IPS-15b (cell line): ENCODE measurements around the gene NR2F1.
A peak's percentile ranks its signal among the peaks of the same experiment; 100 is the strongest.

Experiments
- H3K27me3 ChIP-seq: one replicate; pipeline ENCODE4 v1.6.1; 2013; ENCODE audit warnings: low read length; ENCODE audit not compliant: control insufficient read depth, insufficient read depth
- H3K36me3 ChIP-seq: one replicate; pipeline ENCODE4 v1.6.1; 2013; ENCODE audit warnings: low read length; ENCODE audit not compliant: control insufficient read depth, insufficient read depth
- H3K4me1 ChIP-seq: one replicate; pipeline ENCODE4 v1.6.1; 2013; ENCODE audit warnings: mild to moderate bottlenecking, low read length; ENCODE audit not compliant: control insufficient read depth, insufficient read depth
- H3K4me3 ChIP-seq: one replicate; pipeline ENCODE4 v1.5.1; 2013; ENCODE audit warnings: low read depth, low read length
- H3K9ac ChIP-seq: one replicate; pipeline ENCODE4 v1.6.1; 2013; ENCODE audit warnings: low read depth, mild to moderate bottlenecking, low read length
- H3K9me3 ChIP-seq: one replicate; pipeline ENCODE4 v1.6.1; 2013; ENCODE audit warnings: mild to moderate bottlenecking, low read length; ENCODE audit not compliant: control insufficient read depth, insufficient read depth

Gene NR2F1

DNA sequence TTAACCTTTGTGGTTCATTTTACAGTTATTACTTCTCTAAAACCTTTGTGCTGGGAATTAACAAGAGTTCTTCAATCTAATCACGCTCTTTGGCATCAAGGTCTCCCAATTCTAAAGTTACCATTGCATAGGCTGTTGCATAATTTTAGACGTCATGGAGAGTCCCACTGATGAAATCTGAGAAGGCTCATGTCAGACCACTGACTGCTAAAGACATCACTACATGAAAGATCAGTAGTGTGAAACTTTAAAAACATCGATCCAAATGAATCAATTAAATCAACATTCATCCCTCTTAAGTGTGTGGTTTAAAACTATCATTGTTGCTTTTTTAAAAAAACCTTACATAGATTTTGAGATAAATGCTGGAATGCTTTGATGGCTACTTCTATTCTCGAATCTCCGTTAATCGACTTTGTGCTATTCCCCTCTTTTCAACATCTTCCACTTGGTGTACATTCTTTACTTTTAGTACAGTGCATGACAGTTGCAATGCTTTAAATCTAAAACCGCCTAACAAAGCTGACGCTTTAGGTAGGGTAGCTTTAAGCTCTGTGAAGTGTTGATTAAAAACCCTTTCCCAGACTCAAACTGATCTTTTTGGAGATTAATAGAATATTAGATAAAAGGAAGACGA is 33.6 kb downstream of the NR2F1 start:
- no peak overlapping the region for H3K4me3 ChIP-seq
- H3K36me3 ChIP-seq = no peaks in the 10 kb centered on the region
- peaks cover 88% of the 10 kb centered on the region for H3K27me3 ChIP-seq
- H3K9me3 ChIP-seq = no peaks in the 10 kb centered on the region
- H3K4me1 ChIP-seq = peaks cover 10% of the 10 kb centered on the region
- no peak overlapping the region for H3K9ac ChIP-seq

DNA sequence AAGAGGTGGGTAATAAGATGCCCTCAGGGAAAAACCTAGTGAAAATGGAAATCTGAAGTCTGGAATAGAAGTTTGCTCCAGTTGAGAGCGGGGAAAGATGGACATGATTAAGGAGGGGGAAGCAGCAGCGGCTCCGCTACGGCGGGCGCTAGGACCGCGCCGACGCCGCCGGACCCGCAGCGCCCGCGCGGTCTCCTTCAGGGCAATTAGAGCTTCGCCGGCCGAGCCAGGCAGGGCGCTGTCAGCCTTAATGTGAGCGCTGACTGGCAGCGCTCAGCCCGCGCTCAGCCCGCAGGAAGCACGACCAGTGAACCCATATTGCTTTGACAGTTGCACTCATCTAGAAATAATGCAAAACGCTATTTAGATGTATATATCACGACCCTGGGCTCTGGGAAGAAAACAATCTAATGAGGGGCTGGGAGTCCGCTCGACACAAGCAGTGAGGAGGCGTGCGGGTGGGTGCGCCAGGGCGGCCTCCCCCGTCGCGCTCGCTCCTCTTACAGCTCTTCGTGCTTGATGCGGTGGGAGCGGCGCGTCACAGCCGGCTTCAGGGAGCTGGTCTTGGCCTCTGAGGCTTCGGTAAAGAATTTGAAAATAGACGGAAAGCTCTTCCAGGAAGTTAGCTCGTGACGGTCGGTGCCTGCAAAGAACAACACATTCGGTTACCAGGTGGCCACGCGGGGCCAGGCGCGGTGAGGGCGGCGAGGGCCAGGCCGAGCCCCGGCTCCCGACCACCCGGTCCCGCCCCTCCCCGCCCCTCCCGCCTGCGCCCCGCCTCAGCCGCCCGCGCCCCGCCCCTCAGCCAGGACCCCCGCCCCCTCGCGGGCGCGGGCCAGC is 37.7 kb downstream of the NR2F1 start:
- H3K9me3 ChIP-seq = no peaks in the 10 kb centered on the region
- H3K4me3 ChIP-seq = peak overlapping the region; percentile 71
- H3K36me3 ChIP-seq = no peaks in the 10 kb centered on the region
- peaks cover 79% of the 10 kb centered on the region for H3K27me3 ChIP-seq
- H3K4me1 ChIP-seq = peaks cover 6% of the 10 kb centered on the region
- H3K9ac ChIP-seq = no peak overlapping the region

DNA sequence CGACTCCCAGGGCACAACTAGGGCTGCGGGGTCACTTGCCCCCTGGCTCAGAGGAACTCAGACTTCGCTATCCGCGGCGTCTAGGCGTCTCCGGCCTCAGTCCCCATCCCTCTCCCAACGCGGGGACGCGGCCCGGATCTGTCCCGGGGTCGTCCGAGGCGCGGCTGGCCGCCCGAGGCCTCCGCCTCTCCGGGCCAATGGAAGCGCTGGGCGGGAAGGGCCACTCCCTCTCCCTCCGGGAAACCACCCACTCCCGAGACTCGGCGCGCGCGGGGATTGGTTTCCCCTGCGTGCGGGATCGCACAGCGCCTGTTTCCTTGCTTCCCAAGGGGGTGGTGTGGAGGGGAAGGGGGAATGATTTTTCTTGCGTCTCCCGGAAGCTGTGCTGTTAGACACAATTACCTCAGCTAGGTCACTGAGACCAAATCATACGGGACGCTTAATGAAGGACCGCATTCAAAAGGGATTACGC is 38.3 kb downstream of the NR2F1 start:
- H3K4me1 ChIP-seq = peaks cover 6% of the 10 kb centered on the region
- H3K4me3 ChIP-seq = peak overlapping the region; percentile 71
- H3K9me3 ChIP-seq = no peaks in the 10 kb centered on the region
- peaks cover 73% of the 10 kb centered on the region for H3K27me3 ChIP-seq
- H3K9ac ChIP-seq = no peak overlapping the region
- H3K36me3 ChIP-seq = no peaks in the 10 kb centered on the region

DNA sequence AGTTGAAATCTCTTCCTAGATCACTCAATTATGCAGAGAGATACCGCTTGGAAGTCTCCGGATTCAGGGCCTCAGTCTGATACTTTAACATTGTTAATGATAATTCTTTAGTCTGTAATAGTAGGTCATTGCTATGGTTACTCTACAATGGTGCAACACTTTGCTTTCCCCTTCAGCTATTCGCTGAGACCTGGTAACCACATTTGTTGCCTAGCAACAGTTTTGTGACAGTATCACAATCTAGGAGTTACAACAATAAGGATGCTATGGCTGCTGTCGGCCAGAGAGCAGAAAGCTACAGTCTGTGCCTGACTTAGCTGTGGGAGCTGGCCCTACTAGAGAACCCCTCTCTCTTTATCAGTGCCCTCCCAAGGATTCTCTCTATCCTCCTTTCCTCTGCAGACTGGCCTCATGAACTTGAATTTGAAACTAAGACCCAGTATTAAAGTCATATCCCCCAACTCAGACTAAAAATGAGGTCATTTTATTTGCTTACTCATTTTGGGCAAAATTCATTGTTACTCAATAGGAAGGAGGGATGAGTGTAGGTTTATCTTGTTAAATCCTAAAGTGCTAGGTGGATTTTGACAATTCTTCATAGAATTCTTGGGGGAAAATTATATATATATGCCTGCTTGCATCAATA is 39.3 kb downstream of the NR2F1 start:
- peaks cover 6% of the 10 kb centered on the region for H3K4me1 ChIP-seq
- H3K9ac ChIP-seq = no peak overlapping the region
- H3K27me3 ChIP-seq = peaks cover 63% of the 10 kb centered on the region
- no peak overlapping the region for H3K4me3 ChIP-seq
- H3K36me3 ChIP-seq = no peaks in the 10 kb centered on the region
- H3K9me3 ChIP-seq = no peaks in the 10 kb centered on the region

DNA sequence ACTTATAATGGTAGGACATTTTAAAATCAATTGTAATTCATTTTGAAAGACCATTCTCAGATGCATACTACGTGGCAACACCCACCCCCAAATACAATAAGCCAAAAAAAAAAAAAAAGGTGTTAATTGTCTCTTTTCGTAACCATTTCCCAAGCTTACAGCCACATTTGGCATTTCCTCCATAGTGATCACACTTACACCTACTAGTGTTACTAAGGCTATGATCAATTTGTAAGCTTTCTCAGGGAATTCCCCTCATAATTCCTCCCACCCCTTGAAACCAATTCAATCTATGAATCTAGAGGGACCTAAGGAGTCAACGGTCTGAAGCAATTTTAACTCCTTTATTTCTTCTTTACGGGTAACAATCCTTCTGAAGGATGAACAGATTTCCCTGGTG is 40.1 kb downstream of the NR2F1 start:
- peaks cover 55% of the 10 kb centered on the region for H3K27me3 ChIP-seq
- no peaks in the 10 kb centered on the region for H3K9me3 ChIP-seq
- H3K4me1 ChIP-seq = peaks cover 2% of the 10 kb centered on the region
- no peak overlapping the region for H3K4me3 ChIP-seq
- H3K9ac ChIP-seq = no peak overlapping the region
- no peaks in the 10 kb centered on the region for H3K36me3 ChIP-seq

DNA sequence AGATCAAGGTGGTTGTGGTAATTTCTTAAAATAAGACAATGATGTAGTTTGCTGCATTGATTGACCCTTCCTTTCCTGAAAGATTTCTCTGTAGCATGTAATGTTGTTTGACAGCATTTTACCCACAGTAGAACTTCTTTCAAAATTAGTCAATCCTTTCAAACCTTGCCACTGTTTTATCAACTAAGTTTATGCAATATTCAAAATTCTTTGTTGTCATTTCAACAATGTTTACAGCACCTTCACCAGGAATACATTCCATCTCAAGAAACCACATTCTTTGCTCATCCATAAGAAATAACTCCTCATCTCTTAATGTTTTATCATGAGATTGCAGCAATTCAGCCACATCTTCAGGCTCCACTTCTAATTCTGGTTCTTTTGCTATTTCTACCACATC is 43.8 kb downstream of the NR2F1 start:
- no peaks in the 10 kb centered on the region for H3K9me3 ChIP-seq
- H3K27me3 ChIP-seq = peaks cover 29% of the 10 kb centered on the region
- no peak overlapping the region for H3K9ac ChIP-seq
- H3K4me1 ChIP-seq = no peaks in the 10 kb centered on the region
- H3K4me3 ChIP-seq = no peak overlapping the region
- H3K36me3 ChIP-seq = no peaks in the 10 kb centered on the region

DNA sequence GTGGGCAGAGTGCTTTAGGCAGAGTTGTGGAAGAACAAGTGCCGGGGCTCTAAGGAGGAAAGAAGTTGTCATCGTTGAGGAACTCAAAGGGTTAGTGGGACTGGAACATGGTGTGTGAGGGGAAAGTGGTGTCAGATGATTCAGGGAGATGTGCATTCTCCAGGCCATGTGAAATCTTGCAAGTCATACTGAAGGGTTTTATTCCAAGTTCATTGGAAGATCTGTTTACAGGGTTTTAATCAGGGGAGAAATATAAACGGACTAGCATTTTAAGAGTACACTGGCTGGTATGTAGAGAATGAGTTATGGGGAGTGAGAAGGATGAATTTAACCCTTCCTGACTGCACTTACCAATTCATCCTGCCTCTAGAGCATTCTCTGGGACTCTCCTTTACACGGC is 49.3 kb downstream of the NR2F1 start:
- Histone ChIP-seq H3K4me1 (no peaks in the 10 kb centered on the region), H3K4me3 (no peak overlapping the region), H3K9ac (no peak overlapping the region)

DNA sequence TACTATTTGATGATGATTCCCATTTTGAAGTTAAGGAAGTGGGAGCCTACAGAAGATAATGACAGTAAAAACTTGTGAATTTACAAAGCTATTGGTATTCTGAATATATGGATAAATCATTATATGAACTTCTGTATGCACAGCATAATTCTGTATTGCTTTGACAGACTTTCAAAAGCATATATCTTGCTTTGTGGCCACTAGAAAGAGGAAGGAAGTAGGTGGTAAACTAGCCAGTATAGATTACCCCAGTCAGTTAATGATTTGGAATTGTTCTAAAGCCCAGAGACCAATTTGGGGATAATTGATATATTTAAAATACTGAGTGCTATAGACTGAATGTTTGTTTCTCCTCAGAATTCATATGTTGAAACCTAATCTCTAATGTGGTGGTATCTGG is 53.0 kb downstream of the NR2F1 start:
- Histone ChIP-seq H3K4me1 (no peaks in the 10 kb centered on the region), H3K36me3 (no peaks in the 10 kb centered on the region), H3K4me3 (no peak overlapping the region), H3K9me3 (no peaks in the 10 kb centered on the region), H3K27me3 (no peaks in the 10 kb centered on the region), H3K9ac (no peak overlapping the region)

More for the DNA sequence above, 49.3 kb downstream of the NR2F1 start:
- H3K36me3 ChIP-seq = no peaks in the 10 kb centered on the region
- H3K9me3 ChIP-seq = no peaks in the 10 kb centered on the region
- no peaks in the 10 kb centered on the region for H3K27me3 ChIP-seq

DNA sequence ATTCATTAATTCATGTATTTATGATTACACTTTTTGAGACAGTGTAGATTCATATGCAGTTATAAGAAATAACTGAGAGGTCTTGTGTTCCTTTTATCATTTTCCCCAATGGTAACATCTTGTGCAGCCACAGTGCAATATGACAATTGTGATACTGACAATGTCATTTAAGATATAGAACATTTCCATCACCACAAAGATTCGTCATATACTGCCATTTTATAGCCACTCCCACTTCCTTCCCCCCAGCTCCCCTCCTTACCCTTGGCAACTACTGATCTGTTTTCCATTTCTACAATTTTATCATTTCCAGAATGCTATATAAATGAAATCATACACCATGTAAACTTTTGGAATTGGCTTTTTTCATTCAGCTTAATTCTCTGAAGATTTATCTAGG is 53.8 kb downstream of the NR2F1 start:
- Histone ChIP-seq H3K4me1 (no peaks in the 10 kb centered on the region), H3K9ac (no peak overlapping the region), H3K36me3 (no peaks in the 10 kb centered on the region), H3K9me3 (no peaks in the 10 kb centered on the region), H3K27me3 (no peaks in the 10 kb centered on the region), H3K4me3 (no peak overlapping the region)

DNA sequence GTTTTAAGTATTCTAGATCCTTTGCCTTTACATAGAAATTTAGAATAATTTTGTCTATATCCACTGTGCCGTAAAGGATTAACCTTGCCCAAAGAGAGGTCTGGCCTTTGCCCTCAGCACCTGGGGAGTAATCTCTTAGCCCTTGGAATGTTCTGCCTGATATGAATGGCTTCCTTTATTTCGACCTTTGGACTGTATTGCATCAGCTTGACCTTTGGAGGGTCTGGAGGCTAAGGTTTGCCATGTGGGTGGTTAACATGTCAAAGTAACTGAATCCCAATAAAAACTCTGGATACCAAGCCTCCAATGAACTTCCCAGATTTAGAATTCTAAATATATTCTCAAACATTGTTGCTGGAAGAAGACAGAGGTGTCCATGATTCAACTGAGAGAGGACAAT is 54.7 kb downstream of the NR2F1 start:
- Histone ChIP-seq H3K27me3 (no peaks in the 10 kb centered on the region), H3K36me3 (no peaks in the 10 kb centered on the region), H3K4me3 (no peak overlapping the region), H3K9me3 (no peaks in the 10 kb centered on the region), H3K4me1 (no peaks in the 10 kb centered on the region), H3K9ac (no peak overlapping the region)

DNA sequence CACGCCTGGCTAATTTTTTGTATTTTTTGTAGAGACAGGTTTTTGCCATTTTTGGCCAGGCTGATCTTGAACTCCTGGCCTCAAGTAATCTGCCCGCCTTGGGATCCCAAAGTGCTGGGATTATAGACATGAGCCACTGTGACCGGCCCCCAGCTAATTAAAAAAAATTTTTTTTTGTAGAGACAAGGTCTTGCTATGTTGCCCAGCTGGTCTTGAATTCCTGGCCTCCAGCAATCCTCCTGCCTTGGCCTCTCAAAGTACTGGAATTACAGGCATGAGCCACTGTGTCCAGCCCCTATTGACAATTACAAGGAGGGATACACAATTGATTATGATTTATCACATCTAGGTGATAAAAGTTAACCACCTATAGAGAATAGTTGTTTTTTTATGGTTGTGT is 59.5 kb downstream of the NR2F1 start:
- no peaks in the 10 kb centered on the region for H3K4me1 ChIP-seq

More for the DNA sequence above, 59.5 kb downstream of the NR2F1 start:
- no peaks in the 10 kb centered on the region for H3K36me3 ChIP-seq
- no peak overlapping the region for H3K9ac ChIP-seq
- no peak overlapping the region for H3K4me3 ChIP-seq
- no peaks in the 10 kb centered on the region for H3K9me3 ChIP-seq
- H3K27me3 ChIP-seq = no peaks in the 10 kb centered on the region
